ENCODE data around the gene POLR1D.
"Not testable (repeated sequence)": the region's sequence is repeated elsewhere in the genome, so short reads cannot be mapped to it uniquely, and the experiment has no call there.

The POLR1D gene

DNA sequence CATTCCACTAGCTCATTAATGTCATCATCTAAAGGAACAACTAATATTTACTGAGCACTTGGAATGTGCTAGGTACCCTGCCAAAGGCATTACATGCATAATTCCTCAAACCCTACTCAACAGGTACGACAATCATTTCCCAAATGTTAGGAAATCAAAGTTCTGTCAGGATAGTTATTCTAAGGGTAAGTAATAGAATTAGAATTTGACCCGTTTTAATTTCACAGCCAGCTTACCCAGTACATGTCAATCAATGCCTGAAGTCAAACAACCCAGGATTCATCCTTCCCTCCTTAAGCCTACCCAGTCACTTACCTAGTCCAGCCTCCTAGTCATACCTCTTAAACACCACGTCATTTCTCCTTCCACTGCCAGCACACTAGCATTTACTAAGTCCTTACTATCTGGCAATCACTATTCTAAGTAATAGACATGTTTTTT is 3.8 kb upstream of the POLR1D start:
- DNase-seq (ENCODE audit: low spot score): no peak

- no peak for DNase-seq (ENCODE audit: low spot score)
These were observed 2.5 kb upstream of the POLR1D start for GRCh38 chr13:27619093-27619727.

GRCh38 chr13:27619728-27620376 is 1.8 kb upstream of the POLR1D start:
- DNase-seq (ENCODE audit: low spot score): peak; percentile 40

GRCh38 chr13:27620377-27621115 is 1.1 kb upstream of the POLR1D start, which contains the start of gene LNX2:
Gene LNX2, minus strand, starts transcription at chr13:27620529. Its CDS starts 38,826 bp downstream, at chr13:27581703.
- DNase-seq (ENCODE audit: low spot score): peak; percentile 98

GRCh38 chr13:27621116-27621365 is 651 bp upstream of the POLR1D start:
- DNase-seq (ENCODE audit: low spot score): no peak

DNA sequence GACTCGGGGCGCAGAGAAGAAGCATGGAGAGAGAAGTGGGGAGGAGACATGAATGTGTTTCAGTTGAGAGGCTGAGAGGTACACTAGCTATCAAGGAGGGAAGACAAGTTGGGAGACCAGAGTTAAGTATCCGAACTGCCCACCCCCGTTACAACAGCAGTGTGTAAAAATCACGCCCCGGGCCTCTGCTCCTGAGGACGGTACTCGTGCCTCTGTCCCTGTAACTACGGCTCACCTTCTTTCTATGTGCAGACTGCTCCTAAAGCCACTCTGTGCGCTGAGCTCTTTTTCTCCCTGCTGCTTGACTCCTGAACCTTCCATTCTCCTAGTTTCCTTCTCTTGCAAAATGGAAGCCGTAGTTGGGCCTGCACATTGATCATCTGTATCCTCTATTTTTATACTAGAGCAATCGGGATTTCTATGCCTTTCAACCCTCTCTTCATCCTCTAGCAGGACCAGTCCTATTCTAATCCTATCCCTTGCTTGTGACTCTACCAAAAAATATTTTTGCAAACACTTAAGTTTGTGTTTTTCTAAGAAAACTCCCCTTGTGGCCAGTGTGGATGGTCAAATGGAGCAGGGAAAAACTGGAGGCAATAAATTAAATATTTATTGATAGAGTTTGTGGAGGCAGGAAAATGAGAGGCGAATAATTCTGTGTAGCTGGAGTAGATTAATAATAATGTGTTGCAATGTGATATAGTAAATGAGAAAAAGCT is 569 bp downstream of the POLR1D start:
- peak; percentile 10 for DNase-seq (ENCODE audit: low spot score)

DNA sequence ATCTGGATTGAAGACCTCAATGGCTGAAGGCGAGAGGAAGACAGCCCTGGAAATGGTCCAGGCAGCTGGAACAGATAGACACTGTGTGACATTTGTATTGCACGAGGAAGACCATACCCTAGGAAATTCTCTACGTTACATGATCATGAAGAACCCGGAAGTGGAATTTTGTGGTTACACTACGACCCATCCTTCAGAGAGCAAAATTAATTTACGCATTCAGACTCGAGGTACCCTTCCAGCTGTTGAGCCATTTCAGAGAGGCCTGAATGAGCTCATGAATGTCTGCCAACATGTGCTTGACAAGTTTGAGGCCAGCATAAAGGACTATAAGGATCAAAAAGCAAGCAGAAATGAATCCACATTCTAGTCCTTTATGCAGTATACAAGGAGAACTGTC is 1.2 kb downstream of the POLR1D start:
- DNase-seq (ENCODE audit: low spot score): no peak

GRCh38 chr13:27624071-27624470 is 2.4 kb downstream of the POLR1D start:
- no peak for DNase-seq (ENCODE audit: low spot score)

DNA sequence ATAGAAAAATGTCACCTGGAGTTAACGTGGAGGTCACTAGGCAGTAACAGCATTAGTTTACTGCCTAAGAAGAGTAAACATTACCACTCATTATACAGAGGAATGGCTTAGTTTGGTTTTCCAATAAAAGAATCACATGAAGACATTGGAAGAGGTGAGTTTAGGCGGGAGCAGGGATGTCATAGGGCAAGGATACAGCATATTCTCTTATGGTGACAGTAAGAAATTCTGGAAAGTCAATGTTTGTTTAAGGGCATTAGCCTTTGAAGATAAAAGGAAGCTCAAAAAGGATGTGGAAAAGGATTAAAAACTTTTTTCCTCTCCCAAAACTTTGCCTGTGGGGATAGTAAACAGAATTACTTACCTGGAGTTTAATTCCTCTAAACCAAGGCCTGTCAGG is 4.1 kb downstream of the POLR1D start:
- no peak for DNase-seq (ENCODE audit: low spot score)

DNA sequence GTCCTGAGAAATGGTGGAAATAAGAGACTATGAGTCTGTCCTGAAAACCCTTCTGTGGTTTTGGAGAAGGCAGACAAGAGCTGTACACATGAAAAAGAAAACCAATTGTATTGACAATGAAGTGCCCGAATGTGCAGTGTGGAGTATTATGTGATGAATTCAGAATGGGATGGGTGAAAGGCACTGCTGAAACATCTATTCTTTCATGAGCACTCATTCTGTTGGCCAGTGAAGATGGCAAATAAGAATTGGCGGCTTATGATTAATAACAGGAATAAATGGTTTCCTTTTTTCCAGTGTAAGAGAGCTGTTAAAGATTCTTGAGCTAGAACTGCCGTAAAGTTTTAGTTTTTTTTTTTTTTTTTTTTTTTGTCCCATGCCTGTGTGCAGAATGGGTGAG is 5.7 kb downstream of the POLR1D start:
- no peak for DNase-seq (ENCODE audit: low spot score)

DNA sequence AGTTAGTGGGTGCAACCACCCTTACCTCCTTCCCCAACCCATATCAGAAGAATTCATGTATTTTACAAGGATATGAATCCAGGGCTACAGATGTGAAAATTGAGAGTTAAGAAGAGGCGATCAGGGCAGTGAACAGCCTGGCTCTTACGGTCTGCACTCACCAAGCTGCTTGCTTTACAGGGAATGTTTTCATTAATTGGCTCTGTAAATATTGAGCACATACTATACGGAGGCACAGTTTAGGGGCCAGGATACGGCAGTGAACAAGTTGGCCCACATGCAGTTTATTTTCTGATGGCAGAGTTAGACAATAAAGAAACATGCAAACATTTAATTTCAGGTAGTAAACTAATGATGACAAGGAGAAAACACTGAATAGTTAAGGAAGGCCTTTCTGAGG is 6.4 kb downstream of the POLR1D start:
- DNase-seq (ENCODE audit: low spot score): no peak

- not testable (repeated sequence) for DNase-seq (ENCODE audit: low spot score)
These were observed 7.1 kb downstream of the POLR1D start for GRCh38 chr13:27628766-27629165.

GRCh38 chr13:27631156-27631555 is 9.5 kb downstream of the POLR1D start:
- no peak for DNase-seq (ENCODE audit: low spot score)

DNA sequence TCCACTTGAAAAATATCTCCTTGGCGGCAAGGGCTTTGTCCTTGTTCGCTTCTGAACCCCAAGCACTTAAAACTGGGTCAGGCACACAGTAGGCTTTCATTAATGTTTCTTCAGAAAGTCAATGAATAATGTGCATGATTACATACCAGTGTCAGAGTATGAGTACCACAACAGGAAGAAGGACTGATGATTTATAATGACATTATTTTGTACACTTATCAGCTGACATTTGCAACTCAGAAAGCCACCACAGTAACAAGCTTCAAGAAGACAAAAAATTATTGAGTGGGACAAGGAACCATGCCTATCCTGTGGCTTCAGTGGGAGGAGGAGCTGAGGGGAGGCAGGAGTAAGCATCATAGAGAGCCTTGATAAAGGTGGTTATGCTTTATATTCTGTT is 10.0 kb downstream of the POLR1D start:
- DNase-seq (ENCODE audit: low spot score): no peak

- no peak for DNase-seq (ENCODE audit: low spot score)
These were observed 10.5 kb downstream of the POLR1D start for GRCh38 chr13:27632214-27632613.

DNA sequence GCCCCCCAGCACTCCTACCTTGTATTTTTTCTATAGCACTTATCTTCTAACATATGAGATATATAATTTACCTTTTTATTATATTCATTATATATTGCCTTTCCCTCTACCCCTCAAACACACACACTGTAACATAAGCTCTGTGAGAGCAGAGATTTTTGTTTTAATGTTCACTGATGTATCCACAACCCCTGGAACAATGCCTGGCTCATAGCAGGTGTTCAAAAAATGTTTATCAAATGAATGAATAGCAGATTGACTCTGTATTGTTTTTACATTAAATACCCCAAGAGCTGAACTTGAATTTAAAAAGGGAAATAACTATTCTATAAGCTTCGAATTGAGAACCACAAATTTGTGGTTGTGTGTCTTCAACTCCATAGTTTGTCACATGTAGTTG is 11.0 kb downstream of the POLR1D start:
- DNase-seq (ENCODE audit: low spot score): no peak

DNA sequence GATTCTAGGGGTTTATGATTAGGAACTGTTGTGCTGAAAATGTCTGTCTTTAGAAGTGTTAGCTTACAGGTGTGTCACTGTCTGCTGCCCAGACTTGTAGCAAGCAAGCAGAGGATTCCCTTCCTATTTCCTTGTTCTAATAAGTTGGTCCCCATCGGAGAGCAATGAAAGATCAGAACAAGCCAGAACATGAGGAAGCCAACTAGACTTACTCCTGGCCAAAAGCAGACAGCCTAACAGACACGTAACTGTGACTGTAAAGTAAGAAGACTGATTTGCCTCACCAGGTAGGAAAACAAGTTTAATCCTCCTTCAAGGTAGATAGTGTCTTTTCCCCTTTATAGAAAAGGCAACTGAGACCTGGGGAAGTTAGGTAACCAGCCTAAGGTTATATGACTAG is 12.5 kb downstream of the POLR1D start:
- no peak for DNase-seq (ENCODE audit: low spot score)

- no peak for DNase-seq (ENCODE audit: low spot score)
These were observed 13.1 kb downstream of the POLR1D start for GRCh38 chr13:27634791-27635190.

GRCh38 chr13:27635266-27635665 is 13.6 kb downstream of the POLR1D start:
- no peak for DNase-seq (ENCODE audit: low spot score)

- DNase-seq (ENCODE audit: low spot score): no peak
These were observed 15.0 kb downstream of the POLR1D start for GRCh38 chr13:27636589-27637288.

- DNase-seq (ENCODE audit: low spot score): no peak
These were observed 15.6 kb downstream of the POLR1D start for GRCh38 chr13:27637289-27637626.

- DNase-seq (ENCODE audit: low spot score): no peak
These were observed 16.3 kb downstream of the POLR1D start for GRCh38 chr13:27638001-27638400.

Measured in AG08395 (cell line).